Prostate gland (tissue), 2 donors: ENCODE data around the gene LCA5.

Experiments
- CTCF ChIP-seq, 4 experiments: fragments of 200-600 bp in 2 of 4; fragments of 450-650 bp in 2 of 4; sonication (generic) in 2 of 4; IDR thresholded peaks; 1 replicate in 3 of 4; 2 replicates in 1 of 4; pipeline ENCODE4 v1.5.1; 2016 to 2019; ENCODE audit warnings: antibody characterized with exemption in 4 of 4, mild to moderate bottlenecking in 2 of 4, moderate library complexity in 2 of 4
- POLR2A ChIP-seq: fragments of 450-650 bp; IDR thresholded peaks from one replicate; pipeline ENCODE4 v1.6.1; 2016; ENCODE audit warnings: antibody characterized with exemption, mild to moderate bottlenecking

GRCh38 chr6:79574630-79575225, 37.5 kb upstream of the LCA5 start:
- TF ChIP-seq CTCF (IDR thresholded peaks at IDR 0.05) (no peak), POLR2A (no peak)
